Neural cell (in vitro differentiated cells): Measurements from ENCODE around the gene PCMT1.
A peak's percentile ranks its signal among the peaks of the same experiment; 100 is the strongest.

ENCODE experiments used
- CTCF ChIP-seq: fragments of 450-650 bp; IDR thresholded peaks from 2 replicates; pipeline ENCODE4 v1.5.1; 2014; ENCODE audit warnings: antibody characterized with exemption, mild to moderate bottlenecking, moderate library complexity; ENCODE audit not compliant: poor library complexity, severe bottlenecking
- POLR2AphosphoS5 ChIP-seq: IDR thresholded peaks from 2 replicates; pipeline ENCODE4 v1.6.1; 2012
- TAF1 ChIP-seq: IDR thresholded peaks from 2 replicates; pipeline ENCODE4 v1.6.1; 2012; ENCODE audit warnings: low read depth
- TF ChIP-seq, protein P1 (sequence below): IDR thresholded peaks from 2 replicates; pipeline ENCODE4 v1.6.1; 2012; ENCODE audit warnings: borderline replicate concordance

- peak; percentile 54 for TF ChIP-seq CTCF
- TF ChIP-seq TAF1 = no peak
- no peak for TF ChIP-seq POLR2AphosphoS5
- TF ChIP-seq, protein P1, sequence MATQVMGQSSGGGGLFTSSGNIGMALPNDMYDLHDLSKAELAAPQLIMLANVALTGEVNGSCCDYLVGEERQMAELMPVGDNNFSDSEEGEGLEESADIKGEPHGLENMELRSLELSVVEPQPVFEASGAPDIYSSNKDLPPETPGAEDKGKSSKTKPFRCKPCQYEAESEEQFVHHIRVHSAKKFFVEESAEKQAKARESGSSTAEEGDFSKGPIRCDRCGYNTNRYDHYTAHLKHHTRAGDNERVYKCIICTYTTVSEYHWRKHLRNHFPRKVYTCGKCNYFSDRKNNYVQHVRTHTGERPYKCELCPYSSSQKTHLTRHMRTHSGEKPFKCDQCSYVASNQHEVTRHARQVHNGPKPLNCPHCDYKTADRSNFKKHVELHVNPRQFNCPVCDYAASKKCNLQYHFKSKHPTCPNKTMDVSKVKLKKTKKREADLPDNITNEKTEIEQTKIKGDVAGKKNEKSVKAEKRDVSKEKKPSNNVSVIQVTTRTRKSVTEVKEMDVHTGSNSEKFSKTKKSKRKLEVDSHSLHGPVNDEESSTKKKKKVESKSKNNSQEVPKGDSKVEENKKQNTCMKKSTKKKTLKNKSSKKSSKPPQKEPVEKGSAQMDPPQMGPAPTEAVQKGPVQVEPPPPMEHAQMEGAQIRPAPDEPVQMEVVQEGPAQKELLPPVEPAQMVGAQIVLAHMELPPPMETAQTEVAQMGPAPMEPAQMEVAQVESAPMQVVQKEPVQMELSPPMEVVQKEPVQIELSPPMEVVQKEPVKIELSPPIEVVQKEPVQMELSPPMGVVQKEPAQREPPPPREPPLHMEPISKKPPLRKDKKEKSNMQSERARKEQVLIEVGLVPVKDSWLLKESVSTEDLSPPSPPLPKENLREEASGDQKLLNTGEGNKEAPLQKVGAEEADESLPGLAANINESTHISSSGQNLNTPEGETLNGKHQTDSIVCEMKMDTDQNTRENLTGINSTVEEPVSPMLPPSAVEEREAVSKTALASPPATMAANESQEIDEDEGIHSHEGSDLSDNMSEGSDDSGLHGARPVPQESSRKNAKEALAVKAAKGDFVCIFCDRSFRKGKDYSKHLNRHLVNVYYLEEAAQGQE = no peak
Observed at GRCh38 chr6:149723771-149724417, 25.6 kb upstream of the PCMT1 start.
